Lung (tissue), 12 donors: Measurements from ENCODE around the gene TET2. TPM values are rescaled to one million over a fixed set of nuclear protein-coding genes. Genes with fewer than 3 reads are reported as not detected.

Source experiments
- ATAC-seq: fragments of 200-7000 bp; cut with Tn5 transposase; one replicate; pipeline ENCODE4 v1.9.1; 2020; ENCODE audit warnings: moderate number of reproducible peaks; ENCODE audit not compliant: insufficient read depth, low FRiP score
- DNase-seq, 3 donors: peaks; one replicate each; pipeline ENCODE4 v3.0.0-alpha.2; 2013 to 2017
- H3K27ac ChIP-seq, 2 donors: one replicate each; pipeline ENCODE4 v1.5.1; 2013; ENCODE audit warnings: mild to moderate bottlenecking in 2 of 2, moderate library complexity in 2 of 2, control low read depth in 1 of 2, inconsistent platforms in 1 of 2, low read depth in 1 of 2, low read length in 1 of 2
- H3K27me3 ChIP-seq, 3 donors: one replicate each; pipeline ENCODE4 v1.5.1; 2013; ENCODE audit warnings: low read length in 2 of 3; ENCODE audit not compliant: control insufficient read depth in 3 of 3, insufficient read depth in 3 of 3
- H3K36me3 ChIP-seq, 4 donors: one replicate each; pipeline ENCODE4 v1.5.1; 2013; ENCODE audit warnings: low read length in 4 of 4, mild to moderate bottlenecking in 1 of 4, moderate library complexity in 1 of 4; ENCODE audit not compliant: control insufficient read depth in 4 of 4, insufficient read depth in 4 of 4
- H3K4me1 ChIP-seq, 5 donors: one replicate each; pipeline ENCODE4 v1.5.1; 2013; ENCODE audit warnings: low read length in 5 of 5, mild to moderate bottlenecking in 2 of 5, moderate library complexity in 1 of 5; ENCODE audit not compliant: control insufficient read depth in 5 of 5, insufficient read depth in 5 of 5
- H3K4me3 ChIP-seq: one replicate; pipeline ENCODE4 v1.5.1; 2013; ENCODE audit warnings: mild to moderate bottlenecking, control low read depth, moderate library complexity
- H3K9ac ChIP-seq, 2 donors: one replicate each; pipeline ENCODE4 v1.5.1; 2013; ENCODE audit warnings: low read length in 2 of 2, control low read depth in 1 of 2; ENCODE audit not compliant: insufficient read depth in 1 of 2
- H3K9me3 ChIP-seq, 4 donors: one replicate each; pipeline ENCODE4 v1.5.1; 2013; ENCODE audit warnings: low read length in 3 of 4, mild to moderate bottlenecking in 1 of 4, moderate library complexity in 1 of 4; ENCODE audit not compliant: control insufficient read depth in 4 of 4, insufficient read depth in 3 of 4
- WGBS, 2 donors: extraction: QIAGEN DNeasy Blood & Tissue Kit; methylation state at CpG; one replicate each; pipeline ENCODE4 v1.1.7; 2013; 5-methylcytosine and 5-hydroxymethylcytosine counted together
- polyA plus RNA-seq, 2 donors: library from polyadenylated mRNA; stranded (reverse); fragments of 200-250 nt; gene quantifications; one replicate each; pipeline ENCODE4 v1.2.1, GENCODE V29; 2013
- total RNA-seq, 2 donors: library from RNA; depleted of rRNA in 1 of 2; stranded (reverse); fragments of >200 nt in 1 of 2; gene quantifications; one replicate each; pipeline ENCODE4 v1.2.1, GENCODE V29; 2014 to 2021
- TF ChIP-seq, protein P1 (sequence below): IDR thresholded peaks from 2 replicates; pipeline ENCODE4 v1.5.1; 2012; ENCODE audit warnings: mild to moderate bottlenecking; ENCODE audit errors: control extremely low read depth, extremely low read depth
- donor health status: control.
- donor health status: control.
- donor health status: Bipolar disorder and iron deficiency.
- donor health status: healthy.
- donor health status: DM: yes; HTN: yes; CAD: no.

Gene TET2
- total and polyA plus RNA-seq, 4 donors, result 4.1 to 72.2 (median 16.5) TPM

GRCh38 chr4:105174098-105174497, 27.4 kb downstream of the TET2 start:
- no peak overlapping the region for H3K4me3 ChIP-seq
- H3K36me3 ChIP-seq, result peaks cover 0 to 7% (median 3%) of the 10 kb centered on the region in 4 donors
- DNase-seq, result no peak
- H3K27me3 ChIP-seq, result no peaks in the 10 kb centered on the region
- no peaks in the 10 kb centered on the region for H3K9me3 ChIP-seq
- TF ChIP-seq, protein P1, sequence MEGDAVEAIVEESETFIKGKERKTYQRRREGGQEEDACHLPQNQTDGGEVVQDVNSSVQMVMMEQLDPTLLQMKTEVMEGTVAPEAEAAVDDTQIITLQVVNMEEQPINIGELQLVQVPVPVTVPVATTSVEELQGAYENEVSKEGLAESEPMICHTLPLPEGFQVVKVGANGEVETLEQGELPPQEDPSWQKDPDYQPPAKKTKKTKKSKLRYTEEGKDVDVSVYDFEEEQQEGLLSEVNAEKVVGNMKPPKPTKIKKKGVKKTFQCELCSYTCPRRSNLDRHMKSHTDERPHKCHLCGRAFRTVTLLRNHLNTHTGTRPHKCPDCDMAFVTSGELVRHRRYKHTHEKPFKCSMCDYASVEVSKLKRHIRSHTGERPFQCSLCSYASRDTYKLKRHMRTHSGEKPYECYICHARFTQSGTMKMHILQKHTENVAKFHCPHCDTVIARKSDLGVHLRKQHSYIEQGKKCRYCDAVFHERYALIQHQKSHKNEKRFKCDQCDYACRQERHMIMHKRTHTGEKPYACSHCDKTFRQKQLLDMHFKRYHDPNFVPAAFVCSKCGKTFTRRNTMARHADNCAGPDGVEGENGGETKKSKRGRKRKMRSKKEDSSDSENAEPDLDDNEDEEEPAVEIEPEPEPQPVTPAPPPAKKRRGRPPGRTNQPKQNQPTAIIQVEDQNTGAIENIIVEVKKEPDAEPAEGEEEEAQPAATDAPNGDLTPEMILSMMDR, result no peak
- H3K4me1 ChIP-seq, result peaks cover 0 to 6% (median 0%) of the 10 kb centered on the region in 5 donors
- ATAC-seq, result no peak
- H3K27ac ChIP-seq, result no peak overlapping the region
- WGBS, 2 donors, result 95 to 97% methylated on average over 2 of the region's 2 CpGs
- H3K9ac ChIP-seq, result no peak overlapping the region

DNA sequence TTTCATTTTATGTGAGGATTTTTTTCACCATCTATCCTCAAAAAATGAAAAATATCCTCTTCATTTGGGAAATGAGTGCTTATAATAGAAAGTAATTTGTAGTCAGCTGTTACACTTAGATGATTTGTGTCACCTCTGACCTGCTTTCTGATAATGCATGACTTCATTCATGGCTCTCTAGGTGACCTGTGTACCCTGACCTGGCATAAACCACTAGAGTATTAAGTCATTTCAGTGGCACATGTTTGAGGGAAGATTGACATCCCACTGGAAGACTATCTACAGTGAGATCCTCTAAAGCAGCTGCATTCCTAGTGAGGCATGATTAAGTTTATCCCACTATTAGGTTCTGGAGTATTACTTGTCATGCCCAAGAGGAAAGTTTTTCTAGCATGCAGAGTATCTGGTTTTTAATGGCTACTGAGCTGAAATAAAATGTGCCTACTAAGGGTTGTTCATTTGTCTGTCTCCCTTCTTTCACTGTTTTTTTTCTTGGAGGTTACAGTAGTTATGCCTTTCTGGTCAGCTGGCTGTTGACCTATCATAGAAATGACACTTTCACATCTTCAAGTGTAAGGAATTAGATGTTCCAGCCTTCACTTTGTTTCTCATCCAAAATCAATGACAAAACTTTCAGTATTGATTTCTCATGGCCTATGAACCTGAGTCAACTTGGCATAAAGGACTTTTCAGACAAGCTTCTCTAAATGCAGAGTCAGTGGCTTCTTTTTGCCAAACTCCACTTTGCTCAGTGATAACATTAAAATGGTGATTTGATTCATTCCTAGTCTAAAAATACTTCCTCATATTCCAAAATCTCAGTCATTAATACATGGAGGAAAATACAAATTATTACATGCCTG, 33.1 kb downstream of the TET2 start:
- ATAC-seq (no peak), DNase-seq (no peak)
- no peaks in the 10 kb centered on the region for H3K9me3 ChIP-seq
- H3K4me1 ChIP-seq, result peaks cover 0 to 14% (median 0%) of the 10 kb centered on the region in 5 donors
- H3K36me3 ChIP-seq, result peaks cover 0 to 7% (median 2%) of the 10 kb centered on the region in 4 donors
- H3K27ac ChIP-seq, result no peak overlapping the region
- H3K9ac ChIP-seq, result no peak overlapping the region
- no peak overlapping the region for H3K4me3 ChIP-seq
- TF ChIP-seq, protein P1, result no peak
- no peaks in the 10 kb centered on the region for H3K27me3 ChIP-seq

GRCh38 chr4:105181259-105181658, 34.6 kb downstream of the TET2 start:
- TF ChIP-seq, protein P1, result no peak
- Histone ChIP-seq H3K27me3 (no peaks in the 10 kb centered on the region), H3K4me1 (peaks cover 0 to 20% (median 0%) of the 10 kb centered on the region in 5 donors), H3K27ac (no peak overlapping the region), H3K9me3 (no peaks in the 10 kb centered on the region), H3K9ac (no peak overlapping the region), H3K4me3 (no peak overlapping the region), H3K36me3 (no peaks in the 10 kb centered on the region)
- ATAC-seq (no peak), DNase-seq (peak in 1 of 3 donors; percentile 54)
- 77 to 90% methylated on average over 2 of the region's 2 CpGs for WGBS, 2 donors
